GM10248 (cell line): ENCODE data around the gene ABHD16B.

ENCODE experiments used
- CTCF ChIA-PET: fragments of 300-600 bp; sonication (Branson Sonifier 250); formaldehyde crosslinking; extraction: SDS; loops from one replicate; lab custom pipeline; 2021; ENCODE audit warnings: antibody characterized with exemption; lab: Yijun Ruan, JAX
- POLR2A ChIA-PET: fragments of 350-650 bp; sonication (Branson Sonifier 250); formaldehyde crosslinking; extraction: SDS; loops from one replicate; lab custom pipeline; 2020; ENCODE audit warnings: antibody characterized with exemption; lab: Yijun Ruan, JAX
- DNase-seq: peaks from one replicate; pipeline ENCODE4 v3.0.0; 2012; ENCODE audit errors: extremely low spot score
- TF ChIP-seq, protein P1 (sequence below): IDR thresholded peaks from 2 replicates; pipeline ENCODE4 v1.5.1; 2012; ENCODE audit warnings: mild to moderate bottlenecking, low read depth; ENCODE audit errors: extremely low read depth, missing control alignments, control extremely low read depth

ABHD16B gene

GRCh38 chr20:63829603-63829944, 31.7 kb upstream of the ABHD16B start:
- no peak for DNase-seq
- TF ChIP-seq, protein P1, sequence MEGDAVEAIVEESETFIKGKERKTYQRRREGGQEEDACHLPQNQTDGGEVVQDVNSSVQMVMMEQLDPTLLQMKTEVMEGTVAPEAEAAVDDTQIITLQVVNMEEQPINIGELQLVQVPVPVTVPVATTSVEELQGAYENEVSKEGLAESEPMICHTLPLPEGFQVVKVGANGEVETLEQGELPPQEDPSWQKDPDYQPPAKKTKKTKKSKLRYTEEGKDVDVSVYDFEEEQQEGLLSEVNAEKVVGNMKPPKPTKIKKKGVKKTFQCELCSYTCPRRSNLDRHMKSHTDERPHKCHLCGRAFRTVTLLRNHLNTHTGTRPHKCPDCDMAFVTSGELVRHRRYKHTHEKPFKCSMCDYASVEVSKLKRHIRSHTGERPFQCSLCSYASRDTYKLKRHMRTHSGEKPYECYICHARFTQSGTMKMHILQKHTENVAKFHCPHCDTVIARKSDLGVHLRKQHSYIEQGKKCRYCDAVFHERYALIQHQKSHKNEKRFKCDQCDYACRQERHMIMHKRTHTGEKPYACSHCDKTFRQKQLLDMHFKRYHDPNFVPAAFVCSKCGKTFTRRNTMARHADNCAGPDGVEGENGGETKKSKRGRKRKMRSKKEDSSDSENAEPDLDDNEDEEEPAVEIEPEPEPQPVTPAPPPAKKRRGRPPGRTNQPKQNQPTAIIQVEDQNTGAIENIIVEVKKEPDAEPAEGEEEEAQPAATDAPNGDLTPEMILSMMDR = no peak
- ChIA-PET POLR2A (no interaction called here), CTCF (no interaction called here)

DNA sequence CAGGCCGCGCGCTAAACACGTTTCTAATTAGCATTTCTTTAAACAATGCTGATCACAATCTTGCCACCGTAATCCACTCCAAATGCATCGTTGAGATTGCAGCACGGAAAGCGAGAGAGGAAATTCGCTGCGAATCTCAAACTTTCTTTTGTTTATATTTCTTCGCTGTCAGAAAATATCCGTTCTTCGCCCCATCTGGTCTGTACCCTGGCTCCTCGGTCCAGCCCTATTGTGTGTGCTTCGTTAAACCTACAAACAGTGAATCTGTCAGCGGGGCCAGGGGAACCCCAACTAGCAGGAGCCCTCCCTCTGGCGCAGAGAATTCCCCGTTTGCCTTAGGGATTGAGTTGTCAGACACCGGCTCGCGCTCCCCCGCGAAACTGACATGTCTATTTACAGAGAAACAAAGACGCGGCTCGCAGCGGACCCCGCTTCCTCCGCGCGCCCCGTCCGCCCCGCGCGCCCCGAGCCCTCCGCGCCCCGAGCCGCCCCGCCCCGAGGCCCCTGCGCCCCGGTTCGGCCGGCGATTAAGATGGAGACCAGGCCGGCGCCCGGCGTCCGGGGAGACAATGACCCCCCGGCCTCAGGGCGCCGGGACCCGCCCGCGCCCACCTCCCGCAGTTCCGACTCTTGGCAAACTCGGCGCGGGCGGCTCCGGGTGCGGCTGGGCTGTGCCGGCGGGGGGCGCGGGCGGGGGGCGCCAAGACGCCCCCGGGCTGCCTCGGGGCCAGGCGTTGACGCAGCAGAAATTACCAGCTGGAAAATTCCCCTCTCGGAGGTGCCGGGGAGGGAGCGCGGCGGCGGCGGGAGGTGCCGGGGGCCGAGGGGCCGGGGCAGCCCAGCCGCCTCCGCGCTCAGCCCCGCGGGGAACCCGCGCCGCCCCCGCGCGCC, 31.1 kb upstream of the ABHD16B start:
- POLR2A ChIA-PET = no interaction called here
- CTCF ChIA-PET = no interaction called here
- TF ChIP-seq, protein P1 = no peak
- no peak for DNase-seq

GRCh38 chr20:63830841-63831588, 30.3 kb upstream of the ABHD16B start, which contains the start of gene ZBTB46:
Gene ZBTB46 (minus strand): TSS chr20:63831264. CDS start chr20:63790757, 40,507 bp downstream.
- TF ChIP-seq, protein P1 = no peak
- peak; percentile 94 for DNase-seq
- ChIA-PET POLR2A (no interaction called here), CTCF (no interaction called here)

GRCh38 chr20:63831646-63831992, 29.7 kb upstream of the ABHD16B start:
- TF ChIP-seq, protein P1 = no peak
- ChIA-PET CTCF (no interaction called here), POLR2A (no interaction called here)
- DNase-seq = no peak

DNA sequence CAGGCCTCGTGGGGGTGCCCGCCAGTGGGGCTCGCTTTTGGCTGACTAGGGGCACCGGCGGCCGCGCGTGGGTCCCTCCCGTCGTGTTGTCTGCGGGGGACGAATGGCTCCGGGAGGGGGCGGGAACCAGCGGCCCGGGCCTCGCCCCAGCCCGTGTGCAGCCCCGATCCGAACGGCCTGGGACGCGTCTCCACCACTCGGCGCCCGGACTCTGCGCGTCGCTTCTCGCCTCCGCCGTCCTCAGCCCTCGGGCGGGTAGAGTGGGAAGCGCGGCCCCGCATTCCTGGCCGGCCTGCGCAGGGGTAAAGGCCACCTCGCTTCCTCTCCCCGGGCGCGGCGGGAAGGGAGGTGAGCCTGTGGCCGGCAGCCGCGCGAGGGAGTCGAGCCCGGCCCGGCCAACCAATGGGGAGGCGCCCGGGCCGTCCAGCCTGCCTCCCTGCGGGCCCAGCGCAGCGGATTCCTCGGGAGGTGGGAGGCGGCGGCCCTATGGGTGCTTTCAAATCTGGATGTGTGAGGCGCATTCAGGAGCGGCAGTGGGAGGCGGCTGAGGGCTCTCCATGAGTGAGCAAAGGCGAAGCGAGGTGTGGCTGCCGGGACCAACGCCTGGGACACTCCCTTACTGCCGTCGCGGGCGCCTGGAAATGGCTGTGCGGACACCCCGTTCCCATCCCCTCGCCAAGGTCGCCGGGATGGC, 29.2 kb upstream of the ABHD16B start:
- DNase-seq = no peak
- ChIA-PET CTCF (no interaction called here), POLR2A (no interaction called here)
- TF ChIP-seq, protein P1 = no peak
